ENCODE data around the gene CORO2A.
A peak's percentile ranks its signal among the peaks of the same experiment; 100 is the strongest.
"Not testable (repeated sequence)": the region's sequence is repeated elsewhere in the genome, so short reads cannot be mapped to it uniquely, and the experiment has no call there.

Gene CORO2A

DNA sequence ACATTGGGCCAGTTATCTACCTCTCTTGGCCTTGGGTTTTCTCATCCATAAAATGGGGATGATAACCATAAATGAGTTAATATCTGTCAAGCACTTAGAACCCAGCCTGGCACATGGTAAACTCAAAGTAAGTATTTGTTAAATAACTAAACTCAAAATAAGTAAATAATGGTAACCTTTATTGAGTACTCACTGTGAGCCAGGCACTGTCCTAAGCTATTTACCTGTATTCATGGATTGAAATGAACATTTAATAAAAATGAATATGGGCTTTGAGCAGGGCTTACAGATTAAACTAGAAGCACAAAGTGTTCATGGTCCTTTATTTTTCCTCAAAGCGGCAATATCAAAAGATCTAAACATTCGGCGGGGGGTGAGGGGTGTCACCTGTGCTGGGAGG lies 16.7 kb downstream of the CORO2A start:
- H3K27ac ChIP-seq, result peak overlapping the region; percentile 23
- TF ChIP-seq, protein P1, sequence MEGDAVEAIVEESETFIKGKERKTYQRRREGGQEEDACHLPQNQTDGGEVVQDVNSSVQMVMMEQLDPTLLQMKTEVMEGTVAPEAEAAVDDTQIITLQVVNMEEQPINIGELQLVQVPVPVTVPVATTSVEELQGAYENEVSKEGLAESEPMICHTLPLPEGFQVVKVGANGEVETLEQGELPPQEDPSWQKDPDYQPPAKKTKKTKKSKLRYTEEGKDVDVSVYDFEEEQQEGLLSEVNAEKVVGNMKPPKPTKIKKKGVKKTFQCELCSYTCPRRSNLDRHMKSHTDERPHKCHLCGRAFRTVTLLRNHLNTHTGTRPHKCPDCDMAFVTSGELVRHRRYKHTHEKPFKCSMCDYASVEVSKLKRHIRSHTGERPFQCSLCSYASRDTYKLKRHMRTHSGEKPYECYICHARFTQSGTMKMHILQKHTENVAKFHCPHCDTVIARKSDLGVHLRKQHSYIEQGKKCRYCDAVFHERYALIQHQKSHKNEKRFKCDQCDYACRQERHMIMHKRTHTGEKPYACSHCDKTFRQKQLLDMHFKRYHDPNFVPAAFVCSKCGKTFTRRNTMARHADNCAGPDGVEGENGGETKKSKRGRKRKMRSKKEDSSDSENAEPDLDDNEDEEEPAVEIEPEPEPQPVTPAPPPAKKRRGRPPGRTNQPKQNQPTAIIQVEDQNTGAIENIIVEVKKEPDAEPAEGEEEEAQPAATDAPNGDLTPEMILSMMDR (conservative IDR thresholded peaks at IDR 0.05), result no peak
- TF ChIP-seq ZFX (IDR thresholded peaks at IDR 0.05), result no peak

DNA sequence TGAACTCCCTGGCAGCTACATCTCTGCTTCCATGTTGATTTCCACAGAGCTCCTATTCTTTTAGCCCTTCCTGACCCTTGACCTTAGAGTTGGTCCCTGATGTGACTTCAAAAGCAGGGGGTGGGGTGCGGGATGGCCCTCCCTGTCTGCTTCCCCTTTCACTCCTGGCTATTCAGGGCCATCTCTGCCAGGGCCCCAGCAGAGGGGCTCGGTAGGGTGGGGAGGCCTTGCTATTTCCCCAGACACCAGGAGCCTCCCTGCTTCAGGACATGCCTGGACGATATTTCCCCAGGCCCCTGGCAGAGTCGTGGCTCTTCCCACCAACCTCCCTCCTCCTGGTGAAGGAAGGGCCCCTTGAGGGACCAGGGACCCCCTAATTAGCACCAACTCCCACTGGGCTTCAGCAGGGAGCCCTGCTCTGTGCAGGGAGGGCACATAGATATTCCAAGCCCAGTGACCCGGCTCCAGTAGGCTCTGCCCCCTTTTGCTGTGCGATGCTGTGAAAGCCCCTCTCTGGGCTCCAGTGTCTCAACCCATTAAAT lies 17.3 kb downstream of the CORO2A start:
- peak overlapping the region; percentile 23; the same call in 1 of the 2 replicates for H3K27ac ChIP-seq

DNA sequence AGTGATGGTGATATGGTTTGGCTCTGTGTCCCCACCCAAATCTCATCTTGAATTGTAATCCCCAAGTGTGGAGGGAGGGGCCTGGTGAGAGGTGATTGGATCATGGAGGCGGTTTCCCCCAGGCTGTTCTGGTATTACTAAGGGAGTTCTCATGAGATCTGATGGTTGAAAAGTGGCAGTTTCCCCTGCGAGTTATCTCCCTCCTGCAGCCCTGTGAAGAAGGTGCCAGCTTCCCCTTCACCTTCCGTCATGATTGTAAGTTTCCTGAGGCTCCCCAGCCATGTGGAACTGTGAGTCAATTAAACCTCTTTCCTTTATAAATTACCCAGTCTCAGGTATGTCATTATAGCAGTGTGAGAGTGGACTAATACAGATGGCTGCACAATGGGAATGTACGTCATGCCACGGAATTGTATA lies 17.9 kb downstream of the CORO2A start:
- not testable (repeated sequence) for H3K27ac ChIP-seq

More for the DNA sequence above, 17.3 kb downstream of the CORO2A start:
- no peak for TF ChIP-seq ZFX (IDR thresholded peaks at IDR 0.05)
- TF ChIP-seq, protein P1 (conservative IDR thresholded peaks at IDR 0.05), result no peak

DNA sequence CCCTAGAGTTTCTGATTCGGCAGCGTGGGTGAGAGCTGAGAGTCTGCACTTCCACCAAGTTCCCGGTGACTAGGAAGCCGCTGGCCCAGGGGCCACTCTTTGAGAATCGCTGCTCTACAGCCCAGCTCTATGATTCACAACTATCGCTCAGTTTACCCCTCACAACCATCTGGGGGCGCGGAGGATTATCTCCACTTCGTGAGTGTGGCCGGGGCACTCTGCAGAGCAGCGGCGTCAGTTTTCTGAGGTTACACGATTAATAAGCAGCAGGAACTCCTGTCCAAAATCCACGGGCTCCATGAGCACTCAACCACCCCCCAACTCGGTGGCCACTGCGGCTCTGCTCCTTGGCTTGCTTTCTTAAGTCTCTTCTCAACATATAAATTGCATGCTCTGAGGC lies 19.3 kb downstream of the CORO2A start:
- no peak for TF ChIP-seq ZFX (IDR thresholded peaks at IDR 0.05)
- TF ChIP-seq, protein P1 (conservative IDR thresholded peaks at IDR 0.05), result no peak
- H3K27ac ChIP-seq, result peak overlapping the region; percentile 50

DNA sequence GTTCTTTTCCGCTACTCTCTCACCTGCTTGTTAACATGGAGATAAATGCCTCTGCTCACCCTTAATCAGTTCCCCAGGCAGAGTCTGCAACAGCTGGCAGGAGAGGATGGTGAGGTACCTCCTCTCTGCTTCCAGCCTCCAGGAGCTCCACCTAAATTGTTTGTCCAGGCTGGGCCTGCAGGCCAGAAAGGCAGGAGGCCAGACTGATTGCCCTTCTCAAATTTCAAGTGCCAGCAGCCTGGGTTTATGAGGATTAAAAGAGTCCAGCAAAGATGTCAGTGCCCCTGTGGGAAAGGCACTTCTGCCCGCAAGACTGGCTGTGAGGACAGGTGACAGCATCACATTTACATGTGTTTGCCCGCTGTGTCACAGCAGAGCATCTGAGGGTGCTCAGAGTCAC lies 19.8 kb downstream of the CORO2A start:
- H3K27ac ChIP-seq, result peak overlapping the region; percentile 50
- TF ChIP-seq, protein P1 (conservative IDR thresholded peaks at IDR 0.05), result no peak
- TF ChIP-seq ZFX (IDR thresholded peaks at IDR 0.05), result no peak

DNA sequence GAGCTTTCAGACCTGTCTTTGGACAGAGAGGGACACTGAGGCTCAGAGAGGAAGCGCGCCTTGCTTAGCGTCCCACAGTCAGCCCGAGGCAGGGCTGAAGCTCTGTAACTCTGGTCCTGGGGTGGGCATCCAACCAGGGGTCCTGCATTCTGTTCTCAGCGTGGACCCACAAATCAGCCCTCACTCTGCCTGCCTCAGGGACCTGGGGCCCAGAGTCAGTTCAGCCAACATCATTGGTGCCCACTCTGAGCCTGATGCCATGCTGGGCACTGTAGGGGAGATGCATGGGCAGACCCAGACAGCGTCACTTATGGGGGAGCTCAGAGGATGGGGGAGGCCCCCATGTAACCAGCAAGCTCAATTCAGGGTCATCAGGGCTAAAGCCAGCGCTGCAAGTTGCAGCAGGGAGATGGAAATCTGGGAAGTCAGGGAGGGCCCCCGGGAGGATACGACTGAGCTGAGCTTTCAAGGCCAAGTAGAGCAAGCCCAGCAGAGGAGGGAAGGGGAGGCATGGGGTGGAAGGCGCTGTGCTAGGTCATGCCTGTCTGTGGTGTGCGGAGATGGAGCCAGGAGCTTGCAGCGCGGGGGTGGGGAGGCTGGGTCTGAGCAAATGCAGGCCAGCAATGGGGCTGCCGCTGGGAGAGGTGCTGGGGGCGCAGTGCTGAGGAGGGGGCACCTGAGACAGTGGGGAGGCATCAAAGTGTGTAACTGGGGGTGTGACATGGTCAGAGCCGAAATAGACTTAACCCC lies 21.1 kb downstream of the CORO2A start:
- no peak overlapping the region; the same call in 1 of the 2 replicates for H3K27ac ChIP-seq
- TF ChIP-seq, protein P1 (conservative IDR thresholded peaks at IDR 0.05), result no peak
- no peak for TF ChIP-seq ZFX (IDR thresholded peaks at IDR 0.05)

DNA sequence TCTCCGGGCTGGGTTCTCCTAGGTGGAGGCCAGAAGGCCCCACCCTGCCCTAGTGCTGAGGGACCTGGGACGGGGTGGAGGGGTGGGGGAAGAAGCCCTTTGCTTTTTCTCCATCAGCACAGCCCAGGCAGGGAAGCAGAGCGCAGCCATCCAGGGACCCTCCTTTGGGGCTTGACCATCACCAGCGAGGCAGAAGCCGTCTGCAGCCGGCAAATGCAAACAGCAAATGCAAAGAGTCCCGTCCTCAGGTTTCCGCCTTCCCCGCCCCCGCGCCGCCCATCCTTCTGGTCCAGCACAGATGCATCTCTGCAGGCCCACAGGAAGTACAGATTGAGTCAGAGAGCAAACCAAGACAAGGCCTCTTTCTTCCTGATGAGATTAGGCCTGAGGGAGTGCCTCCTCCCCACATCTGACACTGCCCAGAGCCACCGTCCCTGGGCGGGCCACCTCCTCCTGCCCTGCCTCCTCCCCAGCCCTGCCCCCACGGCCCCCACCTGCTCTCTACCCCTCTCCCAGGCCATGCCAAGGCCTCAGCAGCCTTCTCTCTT lies 23.4 kb downstream of the CORO2A start:
- H3K27ac ChIP-seq, result no peak overlapping the region
- no peak for TF ChIP-seq ZFX (IDR thresholded peaks at IDR 0.05)
- TF ChIP-seq, protein P1 (conservative IDR thresholded peaks at IDR 0.05), result no peak
